GM11168 (cell line): ENCODE measurements around the gene PTAR1.
"Not testable (repeated sequence)": the region's sequence is repeated elsewhere in the genome, so short reads cannot be mapped to it uniquely, and the experiment has no call there.

ENCODE experiments used
- in situ Hi-C: fragments of 300-500 bp; cut with MboI; formaldehyde crosslinking; loops from one replicate; pipeline ENCODE4 v1.12.0; 2022; ENCODE audit warnings: low sequenced_read_pairs; ENCODE audit not compliant: unreplicated experiment

PTAR1 gene, protein sequence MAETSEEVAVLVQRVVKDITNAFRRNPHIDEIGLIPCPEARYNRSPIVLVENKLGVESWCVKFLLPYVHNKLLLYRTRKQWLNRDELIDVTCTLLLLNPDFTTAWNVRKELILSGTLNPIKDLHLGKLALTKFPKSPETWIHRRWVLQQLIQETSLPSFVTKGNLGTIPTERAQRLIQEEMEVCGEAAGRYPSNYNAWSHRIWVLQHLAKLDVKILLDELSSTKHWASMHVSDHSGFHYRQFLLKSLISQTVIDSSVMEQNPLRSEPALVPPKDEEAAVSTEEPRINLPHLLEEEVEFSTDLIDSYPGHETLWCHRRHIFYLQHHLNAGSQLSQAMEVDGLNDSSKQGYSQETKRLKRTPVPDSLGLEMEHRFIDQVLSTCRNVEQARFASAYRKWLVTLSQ

DNA sequence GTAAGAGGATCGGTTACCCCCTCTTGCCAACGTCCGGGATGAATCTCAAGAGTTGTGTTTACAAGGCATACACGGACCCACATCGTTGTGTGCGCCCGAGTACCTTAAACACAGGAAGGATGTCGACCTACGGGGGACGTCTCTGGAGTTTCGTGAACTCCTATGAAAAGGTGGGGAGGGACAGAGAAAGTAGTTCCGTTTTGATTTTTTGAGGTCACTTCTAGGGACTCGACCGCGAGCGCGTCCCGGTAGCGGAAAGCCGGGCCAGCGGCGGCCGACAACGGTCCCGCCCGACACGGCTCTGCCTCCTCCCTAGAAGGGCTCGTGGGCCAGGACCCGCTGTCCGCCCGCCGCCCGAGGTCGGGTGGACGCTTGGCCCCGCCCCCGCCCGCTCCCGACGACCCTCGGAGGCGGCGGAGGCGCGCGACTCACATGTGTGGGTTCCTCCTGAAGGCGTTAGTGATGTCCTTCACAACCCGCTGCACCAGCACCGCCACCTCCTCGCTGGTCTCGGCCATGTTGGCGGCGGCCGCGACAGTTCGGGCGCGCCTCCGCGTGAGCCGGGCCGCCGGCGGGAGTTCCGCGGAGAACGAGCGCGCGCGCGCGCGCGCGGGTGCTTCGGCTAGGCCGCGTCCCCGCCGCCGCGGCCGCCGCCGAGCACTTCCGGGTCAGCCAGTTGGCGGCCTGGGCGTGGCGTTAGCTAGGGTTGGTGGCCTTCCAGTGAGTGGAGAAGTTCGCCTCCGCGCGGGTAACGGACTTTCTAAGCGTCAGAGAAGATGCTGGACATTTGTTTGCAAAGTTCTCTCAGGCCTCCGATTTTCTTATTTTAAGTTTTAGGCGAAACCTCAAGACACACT, at the start of gene PTAR1:
Gene PTAR1 (minus strand): TSS at position 591 of the 857 bp plus-strand sequence. CDS start 73 bp downstream, at position 518.
- in situ Hi-C loops, result no loop called here

DNA sequence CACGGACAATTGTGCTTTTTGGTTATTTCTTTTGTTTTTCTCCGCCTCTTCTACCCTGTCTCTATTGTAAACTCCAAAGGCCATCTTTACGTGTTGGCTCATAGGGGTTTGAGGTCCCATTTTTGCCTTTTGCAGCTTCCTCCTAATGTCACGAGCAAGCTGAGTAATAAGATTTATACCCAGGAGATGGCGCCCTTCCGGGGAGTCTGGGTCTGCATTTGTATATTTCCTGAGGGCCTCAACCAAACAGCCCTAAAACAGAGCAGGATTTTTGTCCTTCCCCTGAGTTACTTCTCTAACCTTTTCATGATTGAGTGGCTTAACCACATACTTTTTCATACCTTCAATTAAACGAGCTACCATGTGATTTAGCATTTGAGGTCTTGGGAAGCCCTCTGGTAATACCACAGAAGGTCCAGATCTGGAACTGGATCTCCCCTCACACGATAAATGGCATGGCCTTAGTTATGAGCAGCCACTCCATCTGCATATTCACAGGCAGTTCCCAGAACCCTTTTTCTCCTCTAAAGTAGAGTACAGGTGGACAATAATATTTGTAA, 49.6 kb upstream of the PTAR1 start:
- in situ Hi-C loops, result no loop called here

DNA sequence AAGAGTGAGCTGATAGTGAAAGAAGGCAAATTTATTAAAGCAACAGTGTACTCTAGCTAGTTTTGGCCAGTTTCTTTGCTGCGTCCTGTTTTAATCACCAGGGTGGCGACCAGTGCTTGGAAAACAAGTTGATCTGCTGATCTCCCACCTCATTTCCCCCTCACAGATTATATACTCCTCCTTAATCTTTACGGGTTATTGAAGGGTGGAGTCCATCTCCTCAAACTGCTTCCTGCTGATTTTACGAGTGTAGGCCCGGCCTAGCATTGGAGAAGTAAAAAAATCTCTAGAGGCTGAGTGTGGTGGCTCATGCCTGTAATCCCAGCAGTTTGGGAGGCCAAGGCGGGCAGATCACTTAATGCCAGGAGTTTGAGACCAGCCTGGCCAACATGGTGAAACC, 46.8 kb upstream of the PTAR1 start:
- in situ Hi-C loops, result no loop called here

DNA sequence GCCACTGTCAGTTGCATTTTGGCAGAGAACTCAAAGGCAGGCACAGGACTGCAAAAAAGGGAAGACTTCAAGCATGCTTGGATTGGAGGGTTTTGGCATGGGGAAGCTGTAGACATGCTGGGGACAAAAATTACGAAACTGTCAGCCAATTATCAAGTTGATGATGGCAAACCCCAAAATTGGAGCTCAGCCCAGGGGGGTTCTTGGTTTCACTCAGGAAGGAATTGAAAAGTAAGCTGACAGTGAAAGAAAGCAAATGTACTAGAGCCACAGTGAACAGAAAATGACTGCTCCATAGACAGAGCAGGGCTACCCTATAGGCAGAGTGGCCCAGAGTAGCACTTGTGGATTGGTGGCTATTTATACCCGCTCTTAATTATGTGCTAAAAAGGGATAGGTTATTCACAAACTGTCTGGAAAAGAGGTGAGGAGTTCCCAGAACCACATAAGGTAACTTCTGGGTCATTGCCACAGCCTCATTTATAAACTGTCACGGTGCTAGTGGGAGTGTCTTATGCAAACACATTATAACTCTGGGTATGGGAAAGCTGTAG, 46.2 kb upstream of the PTAR1 start:
- in situ Hi-C loops, result no loop called here

DNA sequence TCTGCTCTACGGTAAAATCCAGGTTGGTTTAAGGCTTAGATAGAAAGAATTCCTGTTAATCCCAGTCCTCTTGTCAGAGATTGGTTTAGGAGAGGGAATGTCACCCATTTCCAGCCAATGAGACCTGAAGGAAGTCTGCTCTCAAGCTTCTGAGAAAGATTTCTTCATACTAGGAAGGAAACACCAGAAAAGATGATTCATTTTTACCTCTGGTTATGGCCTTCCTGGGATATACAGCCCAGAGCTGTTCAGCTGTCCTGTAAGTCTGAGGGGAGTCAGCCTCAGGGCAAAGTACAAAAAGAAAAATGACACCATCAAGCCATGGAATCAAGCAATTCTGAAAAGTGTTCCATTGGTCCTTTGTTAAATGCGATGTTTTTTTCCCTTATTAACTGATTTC, 42.2 kb upstream of the PTAR1 start:
- in situ Hi-C loops, result no loop called here

DNA sequence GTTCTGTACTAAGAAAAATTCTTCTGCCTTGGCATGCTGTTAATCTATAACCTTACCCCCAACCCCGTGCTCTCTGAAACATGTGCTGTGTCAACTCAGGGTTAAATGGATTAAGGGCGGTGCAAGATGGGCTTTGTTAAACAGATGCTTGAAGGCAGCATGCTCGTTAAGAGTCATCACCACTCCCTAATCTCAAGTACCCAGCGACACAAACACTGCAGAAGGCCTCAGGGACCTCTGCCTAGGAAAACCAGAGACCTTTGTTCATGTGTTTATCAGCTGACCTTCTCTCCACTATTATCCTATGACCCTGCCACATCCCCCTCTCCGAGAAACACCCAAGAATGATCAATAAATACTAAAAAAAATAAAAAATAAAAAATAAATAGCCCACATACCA, 40.2 kb upstream of the PTAR1 start:
- in situ Hi-C loops, result not testable (repeated sequence)

DNA sequence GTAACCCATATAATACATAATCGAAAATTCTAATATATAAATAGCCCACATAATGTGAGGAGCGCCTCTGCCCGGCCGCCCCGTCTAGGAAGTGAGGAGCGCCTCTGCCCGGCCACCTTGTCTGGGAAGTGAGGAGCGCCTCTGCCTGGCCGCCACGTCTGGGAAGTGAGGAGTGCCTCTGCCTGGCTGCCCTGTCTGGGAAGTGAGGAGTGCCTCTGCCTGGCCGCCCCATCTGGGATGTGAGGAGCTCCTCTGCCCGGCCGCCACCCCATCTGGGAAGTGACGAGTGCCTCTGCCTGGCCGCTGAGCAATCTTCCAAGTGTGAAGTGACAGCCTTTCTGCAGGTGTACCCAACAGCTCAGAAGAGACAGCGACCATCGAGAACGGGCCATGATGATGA, 39.7 kb upstream of the PTAR1 start:
- in situ Hi-C loops, result not testable (repeated sequence)

DNA sequence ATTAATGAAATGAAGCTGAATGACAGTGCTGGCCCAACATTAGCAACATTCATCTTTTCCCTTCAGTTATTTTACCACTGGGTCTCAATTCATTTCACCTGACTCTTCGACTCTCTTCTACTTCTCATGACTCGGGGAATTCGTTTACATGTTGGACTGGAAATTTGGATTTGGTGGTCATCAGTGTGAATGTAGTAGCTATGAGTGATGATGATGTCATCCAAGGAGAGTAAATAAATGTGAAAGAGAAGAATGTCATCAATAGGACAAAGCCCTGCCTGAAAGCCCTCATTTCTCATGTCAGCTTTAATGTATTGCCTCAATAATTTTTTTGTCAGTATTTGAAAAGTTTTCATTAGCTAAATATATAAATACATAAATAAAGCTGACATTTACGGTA, 38.9 kb upstream of the PTAR1 start:
- in situ Hi-C loops, result no loop called here

DNA sequence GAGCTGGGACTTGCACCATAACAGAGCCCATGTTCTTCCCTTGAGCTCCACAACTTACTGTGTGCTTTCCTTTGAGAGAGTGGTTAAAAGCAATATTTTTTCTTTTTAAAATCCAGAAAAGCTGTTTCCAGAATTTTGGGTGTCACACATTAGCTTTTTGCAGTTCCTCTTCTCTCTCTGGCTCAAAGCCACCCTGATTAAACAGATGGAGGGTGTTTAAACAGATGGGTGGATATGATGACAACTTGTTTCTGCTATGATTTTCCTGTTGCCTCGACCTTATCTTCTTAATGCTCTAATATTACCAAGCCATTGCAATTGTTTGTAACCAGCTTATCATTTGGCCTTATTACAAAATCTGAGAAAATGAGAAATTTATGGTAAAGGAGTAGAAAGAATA, 37.9 kb upstream of the PTAR1 start:
- in situ Hi-C loops, result no loop called here

DNA sequence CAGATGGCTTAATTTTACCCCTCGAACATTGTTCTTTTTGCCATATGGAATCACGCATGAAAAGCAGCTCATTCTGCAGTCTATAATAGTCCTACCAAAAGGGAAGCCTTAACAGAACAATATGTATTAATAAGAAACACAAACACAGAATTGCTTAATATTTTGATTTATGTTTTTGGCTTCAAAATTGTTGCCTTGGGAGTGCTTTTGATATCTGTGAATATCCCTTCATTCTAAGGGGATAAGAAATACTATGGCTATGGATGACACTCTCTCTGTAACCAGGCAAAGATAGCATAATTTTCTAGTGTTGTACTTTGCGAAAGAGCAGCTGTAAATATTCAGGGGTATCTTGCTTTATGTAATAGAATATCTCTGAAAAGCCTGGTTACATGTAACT, 34.5 kb upstream of the PTAR1 start:
- in situ Hi-C loops, result no loop called here

DNA sequence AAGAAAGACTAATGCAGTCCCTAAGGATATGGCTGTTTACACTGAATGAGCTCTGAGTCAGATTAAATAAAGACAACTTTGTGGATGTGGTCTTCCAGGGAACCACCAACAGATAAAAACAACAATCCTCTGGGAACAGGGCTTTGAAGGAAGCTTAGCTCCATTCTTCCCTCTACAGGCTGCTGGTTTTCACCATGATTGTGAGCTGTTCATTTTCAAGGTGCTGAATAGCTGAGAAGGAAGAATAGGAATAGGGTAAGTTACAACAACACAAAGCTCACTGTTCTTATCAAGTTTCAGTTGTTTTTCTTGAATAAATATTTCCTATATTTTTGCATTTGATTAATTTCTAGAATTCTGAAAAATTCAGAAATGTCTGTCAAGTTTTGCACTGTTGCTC, 25.9 kb upstream of the PTAR1 start:
- in situ Hi-C loops, result no loop called here

DNA sequence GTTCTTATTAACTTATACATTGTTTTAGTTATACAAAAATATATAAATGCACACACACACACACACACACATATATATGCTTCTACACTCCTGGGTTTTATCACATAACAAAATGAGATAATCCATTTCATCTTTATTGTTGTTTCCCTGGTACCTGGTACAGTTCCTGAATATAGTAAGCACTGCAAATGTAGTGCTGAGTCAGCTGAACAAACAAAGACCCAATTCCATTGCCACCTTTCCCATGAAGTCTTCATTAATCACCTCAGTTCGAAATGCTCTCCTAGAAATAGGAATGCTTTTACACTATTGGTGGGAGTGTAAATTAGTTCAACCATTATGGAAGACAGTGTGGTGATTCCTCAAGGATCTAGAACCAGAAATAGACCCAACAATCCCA, 13.4 kb upstream of the PTAR1 start:
- in situ Hi-C loops, result no loop called here

DNA sequence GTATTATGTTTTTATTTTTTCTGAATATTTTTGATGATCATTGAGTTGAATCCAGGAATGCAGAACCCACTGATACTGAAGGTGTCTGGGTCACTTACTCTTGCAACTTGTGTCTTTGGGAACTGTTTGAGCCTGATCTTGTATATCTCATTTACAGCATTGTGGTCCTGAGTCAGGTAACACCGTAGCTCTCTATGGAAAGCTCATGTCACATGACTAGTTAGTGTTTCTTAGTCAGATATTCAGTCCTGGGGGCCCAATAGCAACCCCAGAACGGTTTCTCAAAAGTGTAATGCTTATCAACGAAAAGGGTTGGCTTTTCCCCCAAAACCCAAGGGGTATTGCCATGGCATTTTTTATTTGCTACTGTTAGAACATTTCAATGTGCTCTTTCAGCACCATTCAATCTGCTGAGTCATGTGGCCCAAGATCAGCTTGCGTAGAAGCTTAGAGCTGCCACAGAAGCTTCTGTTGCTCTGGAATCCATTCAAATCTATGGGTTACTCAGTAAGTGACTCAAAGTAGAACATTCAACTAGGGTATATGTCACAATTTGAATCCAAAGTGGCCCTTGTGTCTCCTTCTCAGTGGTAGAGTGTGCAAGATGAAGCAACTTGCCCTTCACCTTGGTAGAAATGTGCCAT, 12.1 kb upstream of the PTAR1 start:
- in situ Hi-C loops, result no loop called here

DNA sequence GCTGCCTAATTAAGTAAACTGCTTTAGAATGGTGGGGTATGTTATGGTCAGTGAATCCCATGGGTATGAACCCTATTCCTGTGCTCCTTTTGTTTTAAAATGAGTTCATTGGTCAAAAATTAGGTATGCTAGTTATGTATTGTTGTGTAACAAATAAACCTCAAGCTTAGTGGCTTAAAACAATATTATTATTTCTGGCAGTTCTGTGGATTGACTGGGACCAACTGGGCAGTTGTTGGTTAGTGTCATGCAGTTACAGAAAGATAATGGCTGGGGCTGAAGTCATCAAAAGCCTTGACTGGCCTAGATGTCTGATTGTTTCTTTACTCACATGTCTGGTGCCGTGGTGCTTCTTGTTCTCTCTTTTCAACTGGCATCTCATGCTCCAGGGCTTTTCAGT, 8.9 kb upstream of the PTAR1 start:
- in situ Hi-C loops, result no loop called here

DNA sequence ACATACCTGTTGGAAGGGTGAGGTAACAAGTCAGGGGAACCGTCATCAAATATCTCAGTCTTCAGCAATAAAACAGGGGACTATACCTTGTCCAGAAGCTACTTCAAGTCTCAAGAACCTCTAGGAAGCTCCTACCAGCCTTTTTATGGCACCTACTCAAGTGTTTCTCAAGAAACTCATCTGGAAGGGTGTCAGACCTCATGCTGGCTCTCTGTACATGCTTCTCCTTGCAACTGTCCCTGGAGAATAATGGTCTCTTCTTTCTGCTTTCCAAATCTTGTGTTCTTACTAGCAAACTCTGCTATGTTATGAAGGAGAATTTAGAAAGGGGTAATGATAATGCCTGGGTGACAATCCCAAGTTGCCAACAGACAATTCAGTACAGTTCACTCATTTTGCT, 8.3 kb upstream of the PTAR1 start:
- in situ Hi-C loops, result no loop called here

DNA sequence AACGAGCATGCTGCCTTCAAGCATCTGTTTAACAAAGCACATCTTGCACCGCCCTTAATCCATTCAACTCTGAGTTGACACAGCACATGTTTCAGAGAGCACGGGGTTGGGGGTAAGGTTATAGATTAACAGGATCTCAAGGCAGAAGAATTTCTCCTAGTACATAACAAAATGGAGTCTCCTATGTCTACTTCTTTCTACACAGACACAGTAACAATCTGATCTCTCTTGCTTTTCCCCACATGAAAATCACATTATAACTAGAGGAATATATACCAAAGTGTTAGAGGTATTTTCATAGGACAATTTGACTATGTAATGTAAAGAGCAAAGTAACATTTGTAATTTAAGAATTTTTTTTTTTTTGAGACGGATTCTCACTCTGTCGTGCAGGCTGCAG, 4.1 kb upstream of the PTAR1 start:
- in situ Hi-C loops, result not testable (repeated sequence)

DNA sequence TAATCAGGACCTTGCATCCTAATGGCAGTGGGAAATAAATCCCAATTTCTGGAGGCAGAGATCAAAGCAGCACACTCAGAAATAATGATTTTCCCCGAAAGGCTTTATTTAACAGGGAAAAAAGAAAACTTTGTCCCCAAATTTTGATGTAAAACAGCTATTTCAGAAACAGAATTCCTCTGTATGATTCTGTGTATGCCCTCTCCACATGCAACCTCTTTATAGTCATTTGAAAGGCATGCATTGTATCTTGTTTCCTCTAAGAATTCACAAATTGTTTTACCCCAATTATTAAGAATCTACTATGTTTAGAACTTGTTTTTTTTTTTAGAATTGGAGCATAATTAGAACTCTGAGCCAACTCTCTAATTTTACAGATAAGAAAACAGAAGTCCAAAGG, 2.7 kb upstream of the PTAR1 start:
- in situ Hi-C loops, result no loop called here

DNA sequence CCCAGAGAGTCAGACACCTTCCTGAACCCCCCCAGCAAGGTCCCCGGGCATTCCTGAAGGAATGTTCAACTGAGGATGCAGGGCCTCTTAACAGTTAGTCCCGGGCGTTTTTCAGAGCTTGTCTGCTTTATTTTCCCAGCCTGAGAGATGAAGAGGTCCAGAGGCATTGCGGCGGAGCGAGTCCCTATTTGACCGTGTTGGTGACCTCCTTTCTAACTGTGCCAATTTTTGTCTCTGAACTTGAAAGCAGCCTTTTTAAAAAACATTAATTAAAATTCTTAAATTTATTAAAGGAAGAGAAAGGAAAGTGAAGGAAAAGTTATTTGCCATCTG, 433 bp upstream of the PTAR1 start:
- in situ Hi-C loops, result no loop called here

DNA sequence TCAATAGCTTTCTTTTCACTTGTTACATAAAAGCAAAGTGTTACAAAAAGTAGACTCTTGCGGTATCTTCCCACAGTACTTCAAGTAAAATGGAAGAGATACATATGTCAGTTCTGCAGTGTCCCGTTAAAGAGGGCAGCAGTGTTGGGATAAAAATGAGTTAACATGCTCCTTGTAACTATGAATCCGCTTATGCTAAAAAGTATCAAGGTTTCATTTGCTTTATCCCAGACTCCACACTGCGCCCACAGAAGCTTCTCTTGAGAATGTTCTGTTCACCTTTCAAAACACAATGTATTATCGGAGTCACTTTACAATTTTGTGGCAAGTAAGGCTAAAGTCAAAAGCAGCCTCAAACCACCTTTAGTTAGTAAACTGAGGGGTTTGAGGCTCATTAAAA, 790 bp downstream of the PTAR1 start:
- in situ Hi-C loops, result no loop called here

DNA sequence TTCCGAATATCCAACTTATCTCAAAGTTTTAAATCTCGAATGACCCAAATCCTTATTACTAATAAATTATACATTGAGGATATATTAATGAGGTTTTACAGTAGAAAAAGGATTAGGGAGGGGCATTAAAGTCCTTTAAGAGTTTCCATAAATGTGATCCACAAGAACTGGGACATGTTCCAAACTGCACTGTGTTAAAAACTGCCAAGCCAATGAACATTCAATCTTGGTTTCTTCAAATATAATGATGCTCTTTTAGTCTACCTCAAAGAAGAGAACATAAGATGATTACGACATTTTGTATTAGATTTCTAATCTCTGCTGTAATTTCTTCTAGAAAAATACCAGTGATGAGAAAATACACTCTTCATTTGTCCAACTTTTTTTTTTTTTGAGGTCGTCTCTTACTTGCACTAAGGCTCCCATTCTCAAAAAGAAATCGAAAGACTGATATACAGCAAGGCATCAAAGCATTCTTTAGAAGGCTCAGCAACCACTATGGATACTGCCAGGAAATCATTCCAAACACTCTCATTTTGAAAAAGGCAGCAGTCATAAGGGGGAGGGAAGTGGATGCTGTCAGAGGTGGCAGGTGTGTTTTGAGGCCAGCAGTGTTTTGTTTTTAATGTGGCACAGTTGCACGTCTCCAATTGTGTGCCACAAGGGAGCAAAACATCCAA, 1.7 kb downstream of the PTAR1 start:
- in situ Hi-C loops, result no loop called here
